ENCODE measurements around the gene SLC24A5.

SLC24A5 gene
- 0 reads per million in 3 experiments for total RNA-seq

DNA sequence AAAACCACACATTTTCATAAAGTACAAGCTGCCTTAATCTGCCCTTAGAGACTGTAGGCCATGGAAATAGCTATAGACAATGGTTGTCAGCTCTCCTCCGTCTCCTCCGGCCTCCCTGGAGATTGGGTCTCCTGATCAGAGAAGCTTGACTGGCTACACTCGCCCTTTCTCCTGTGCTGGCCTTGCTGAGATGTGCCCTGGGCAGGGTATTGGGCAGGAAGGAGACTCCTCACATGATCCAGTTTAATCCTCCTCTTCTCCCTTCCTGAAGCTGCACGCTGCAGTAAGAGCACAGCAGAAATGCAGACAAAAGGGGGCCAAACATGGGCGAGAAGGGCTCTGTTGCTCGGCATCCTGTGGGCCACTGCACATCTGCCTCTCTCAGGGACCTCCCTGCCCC is at the start of gene SLC24A5:
SLC24A5 (plus strand) TSS at position 246 of the 400 bp plus-strand sequence; CDS start at position 301, 55 bp downstream.
- no peak for DNase-seq

DNA sequence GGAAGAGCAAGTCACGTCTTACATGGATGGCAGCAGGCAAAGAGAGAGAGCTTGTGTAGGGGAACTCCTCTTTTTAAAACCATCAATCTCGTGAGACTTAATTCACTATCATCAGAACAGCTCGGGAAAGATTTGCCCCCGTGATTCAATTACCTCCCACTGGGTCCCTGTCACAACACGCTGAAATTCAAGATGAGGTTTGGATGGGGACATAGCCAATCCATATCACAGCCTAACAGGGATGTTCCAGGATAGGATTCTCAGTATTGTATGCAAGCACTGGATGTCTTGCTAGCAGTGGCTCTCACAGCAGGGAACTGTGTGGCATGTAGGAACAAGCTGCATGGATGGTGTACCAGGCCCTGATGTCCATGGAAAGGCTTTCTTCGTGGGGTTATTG is 47.8 kb upstream of the SLC24A5 start:
- DNase-seq: no peak

DNA sequence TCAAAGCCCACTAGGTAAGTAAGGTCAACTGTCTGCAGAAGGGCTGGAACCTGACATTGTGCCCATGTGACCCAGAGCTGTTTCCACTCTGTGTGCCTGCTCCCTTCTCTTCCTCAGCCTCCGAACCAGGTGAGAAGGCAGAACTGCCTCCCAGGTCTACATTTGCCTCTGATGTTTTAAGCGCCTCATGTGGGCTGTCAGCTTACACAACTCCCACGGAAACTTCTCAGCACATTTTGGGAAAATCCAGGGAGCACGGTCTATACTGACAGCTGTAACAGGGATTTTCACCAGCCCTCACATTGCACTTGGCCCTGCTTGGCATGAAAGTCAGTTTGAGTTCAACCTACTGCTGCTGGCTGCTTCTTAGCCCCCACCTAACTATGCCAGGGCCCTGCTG is 46.9 kb upstream of the SLC24A5 start:
- no peak for DNase-seq

DNA sequence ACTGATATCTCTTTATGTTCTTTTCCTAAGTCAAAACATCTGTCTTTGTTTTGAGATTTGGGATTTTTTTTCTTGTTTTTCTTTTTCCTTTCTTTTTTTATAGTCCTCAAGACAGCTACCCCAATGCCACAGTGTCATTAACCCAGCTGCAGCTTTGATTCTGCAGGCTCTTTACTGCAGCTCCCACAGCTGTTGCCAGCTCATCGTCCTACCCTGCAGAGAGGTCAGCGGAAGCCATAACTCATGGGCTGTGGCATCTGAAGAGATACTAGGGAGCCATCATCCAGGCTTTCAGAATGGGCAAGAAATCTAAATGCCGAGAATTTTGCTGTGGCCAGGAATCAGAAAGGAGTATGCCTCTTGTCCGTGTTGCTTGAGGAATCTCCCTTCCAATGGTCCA is 44.3 kb upstream of the SLC24A5 start:
- DNase-seq: no peak

DNA sequence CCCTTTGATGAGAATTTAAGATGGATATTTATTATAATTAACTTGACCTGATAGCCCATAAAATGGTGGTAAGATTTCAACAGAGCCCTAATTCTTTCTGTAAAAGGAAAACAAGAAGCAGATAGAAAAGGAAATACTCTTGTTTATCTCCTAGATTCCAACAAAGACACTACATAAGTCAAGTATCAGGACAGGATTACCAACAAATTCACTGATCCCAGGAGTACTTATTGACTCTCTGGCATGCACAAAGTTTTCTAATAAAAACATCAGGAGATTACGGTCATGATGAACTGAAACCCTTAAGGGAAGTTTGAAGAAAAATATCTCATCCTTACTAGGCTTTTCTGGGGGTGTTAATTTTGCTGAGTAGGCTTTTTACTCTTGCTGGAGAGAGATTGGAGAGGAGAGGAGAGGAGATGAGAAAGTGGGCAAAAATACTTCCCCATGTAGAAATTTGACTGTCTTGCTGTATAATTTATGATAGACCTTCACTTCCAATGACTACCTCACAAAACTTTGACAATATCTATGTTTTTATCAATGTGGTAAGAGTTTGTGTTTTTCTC is 43.1 kb upstream of the SLC24A5 start:
- no peak for DNase-seq

GRCh38 chr15:48084759-48085590 is 35.8 kb upstream of the SLC24A5 start:
- DNase-seq: no peak

DNA sequence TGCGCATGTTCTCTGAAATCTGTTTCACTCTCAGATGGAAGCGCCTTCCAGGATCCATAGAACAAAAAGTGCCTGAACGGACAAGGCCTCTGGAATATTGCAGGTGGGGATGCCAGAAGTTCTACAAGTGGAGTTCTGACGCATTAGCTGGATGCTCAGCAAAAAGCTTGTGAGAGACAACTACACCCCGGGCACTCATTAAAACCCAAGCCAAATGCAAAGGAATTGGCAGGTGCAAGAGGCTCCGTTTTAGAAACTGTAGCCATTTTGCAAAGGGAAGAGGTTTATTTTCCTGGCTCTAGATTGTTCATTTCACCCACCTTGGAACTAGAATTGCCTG is 35.2 kb upstream of the SLC24A5 start:
- DNase-seq: no peak

GRCh38 chr15:48086133-48086532 is 34.7 kb upstream of the SLC24A5 start:
- DNase-seq: no peak

- DNase-seq: no peak
These were observed 34.2 kb upstream of the SLC24A5 start for GRCh38 chr15:48086576-48086975.

DNA sequence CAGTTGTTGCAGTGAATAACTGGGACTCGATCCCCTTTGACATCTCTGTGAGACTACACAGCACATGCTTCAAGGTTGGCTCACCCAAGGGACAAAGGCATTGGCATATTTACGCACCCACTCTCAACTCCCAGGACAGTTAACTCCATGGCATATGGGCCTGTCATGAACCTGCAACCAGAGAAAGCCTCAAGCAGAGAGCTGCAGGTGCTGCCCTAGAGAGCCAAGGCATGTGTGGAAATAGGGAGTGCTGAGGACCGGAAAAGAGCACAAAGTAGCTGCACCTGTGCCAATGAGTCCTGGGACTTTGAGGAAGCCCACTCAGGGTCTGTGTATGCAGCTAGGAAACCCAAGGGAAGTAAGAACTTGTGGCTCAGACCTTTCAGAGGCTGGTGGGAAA is 32.9 kb upstream of the SLC24A5 start:
- DNase-seq: no peak

DNA sequence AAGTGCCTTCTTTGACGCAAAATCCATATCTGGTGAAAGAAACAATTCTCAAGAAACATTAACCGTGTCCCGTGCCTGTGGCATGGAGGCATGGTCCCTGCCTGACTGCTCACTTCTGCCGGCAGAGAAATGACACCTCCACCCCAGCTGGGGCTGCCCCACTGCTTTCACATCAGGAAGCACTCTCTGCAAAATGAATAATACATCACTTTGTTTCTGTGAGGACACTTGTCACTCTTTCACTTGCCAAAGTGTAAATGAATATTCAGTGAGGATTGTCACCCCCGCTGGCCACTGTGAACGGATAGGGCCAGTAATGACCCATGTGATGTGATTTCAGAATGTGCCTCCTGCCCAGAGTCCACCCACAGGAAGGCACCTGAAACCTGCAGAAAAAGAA is 31.1 kb upstream of the SLC24A5 start:
- no peak for DNase-seq

GRCh38 chr15:48090115-48090514 is 30.7 kb upstream of the SLC24A5 start:
- DNase-seq: no peak

GRCh38 chr15:48090666-48091065 is 30.1 kb upstream of the SLC24A5 start:
- DNase-seq: no peak

DNA sequence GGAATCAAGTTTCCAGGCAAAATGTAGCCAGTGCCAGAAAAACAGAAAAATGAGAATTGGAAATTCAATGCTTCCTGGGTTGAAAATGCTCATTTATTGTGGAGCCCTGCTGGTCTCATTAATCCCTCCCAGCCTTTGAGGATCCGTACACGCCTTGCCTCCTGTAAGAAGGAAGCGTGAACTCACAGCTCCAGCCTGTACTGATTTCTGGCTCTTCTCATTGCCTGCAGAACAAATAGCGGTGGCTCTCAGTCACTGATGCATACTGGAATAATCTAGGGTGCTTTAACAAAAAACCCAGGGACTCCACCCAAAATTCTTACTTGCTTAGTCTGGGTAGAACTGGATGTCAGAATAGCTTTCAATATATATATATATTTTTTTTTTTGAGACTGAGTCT is 29.3 kb upstream of the SLC24A5 start:
- DNase-seq: no peak

DNA sequence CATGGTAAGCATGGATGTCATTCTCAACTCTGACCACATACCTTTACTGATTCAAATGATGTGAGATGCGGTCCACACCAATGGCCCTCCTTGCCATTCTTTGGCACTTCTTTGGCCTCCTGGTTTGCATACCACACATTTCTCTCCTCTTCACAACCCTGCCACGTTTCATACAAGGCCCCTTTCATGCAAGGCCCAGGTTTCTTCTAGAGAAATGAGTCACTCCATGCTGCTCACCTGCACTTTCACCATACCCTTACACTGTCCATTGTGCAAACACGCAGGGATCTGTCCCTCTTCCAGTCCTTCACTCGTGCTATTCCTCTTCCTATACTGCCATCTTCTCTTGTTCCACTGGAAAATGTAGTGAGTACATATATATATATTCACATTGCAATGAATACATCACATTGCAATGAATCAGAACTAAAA is 24.4 kb upstream of the SLC24A5 start:
- DNase-seq: no peak

DNA sequence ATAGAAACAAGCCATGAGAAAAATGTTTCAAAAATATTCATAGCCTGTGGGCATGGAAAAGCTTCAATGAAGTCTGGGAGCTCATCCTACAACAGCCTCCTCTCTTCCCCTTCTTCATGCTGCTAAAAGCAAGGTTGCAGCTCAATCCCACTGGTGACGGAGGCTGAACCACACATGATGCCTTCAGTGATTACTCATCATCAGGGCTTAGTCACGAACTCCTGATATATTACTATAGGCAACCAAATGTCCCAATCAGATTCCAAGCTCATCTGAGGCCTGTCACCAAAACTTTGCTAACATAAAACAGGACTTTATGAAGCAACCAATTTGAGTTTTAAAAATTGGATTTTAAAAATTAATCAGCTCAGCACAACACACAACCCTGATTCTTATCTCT is 24.0 kb upstream of the SLC24A5 start:
- DNase-seq: no peak

GRCh38 chr15:48097264-48097663 is 23.5 kb upstream of the SLC24A5 start:
- DNase-seq: no peak

DNA sequence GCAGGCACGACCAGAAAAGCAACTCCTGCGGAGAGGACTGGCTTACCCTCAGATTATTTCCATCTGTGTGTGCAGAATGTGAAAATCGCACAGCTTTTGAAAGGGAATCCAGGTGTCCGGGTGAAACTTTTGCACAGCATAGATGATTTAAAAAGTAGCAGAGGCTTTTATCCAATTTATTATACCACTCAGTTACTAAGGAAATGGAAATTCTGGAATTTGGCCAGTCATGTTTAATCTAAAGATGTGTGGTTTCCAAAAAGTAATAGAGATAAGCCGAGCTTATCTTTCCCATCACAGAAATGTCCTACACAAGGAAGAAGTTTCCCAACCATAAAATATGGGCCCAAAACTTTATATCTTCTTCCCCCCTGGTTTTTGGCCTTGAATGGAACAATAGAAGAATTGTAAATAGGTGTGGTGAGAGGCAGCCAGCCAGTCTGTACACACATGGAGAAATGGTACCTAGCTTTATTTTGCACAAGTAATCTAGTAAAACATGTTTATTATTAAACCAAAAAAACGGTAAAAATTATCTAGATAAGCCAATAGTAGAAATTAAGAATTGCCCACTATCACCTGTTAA is 19.3 kb upstream of the SLC24A5 start:
- no peak for DNase-seq

- no peak for DNase-seq
These were observed 18.6 kb upstream of the SLC24A5 start for GRCh38 chr15:48102167-48102566.

GRCh38 chr15:48103647-48104046 is 17.1 kb upstream of the SLC24A5 start:
- no peak for DNase-seq

DNA sequence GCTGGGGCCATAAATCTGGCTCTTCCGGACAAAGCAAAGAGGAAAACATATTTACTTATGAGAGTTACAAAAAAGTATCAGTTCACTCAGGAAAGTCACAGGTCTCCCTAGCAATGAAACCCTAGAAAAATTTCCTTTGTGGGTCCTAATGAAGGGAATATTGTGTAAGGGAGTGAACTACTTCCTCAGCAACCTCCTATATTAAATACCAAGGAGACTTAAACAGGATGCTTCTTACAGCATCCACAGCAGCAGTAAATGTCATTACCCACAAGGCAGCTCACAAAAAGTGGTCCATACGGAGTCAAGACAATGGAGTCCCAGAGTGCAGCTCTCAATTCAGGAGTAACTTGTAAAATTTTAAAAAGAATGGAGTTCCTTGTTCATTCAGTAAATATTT is 14.9 kb upstream of the SLC24A5 start:
- no peak for DNase-seq

DNA sequence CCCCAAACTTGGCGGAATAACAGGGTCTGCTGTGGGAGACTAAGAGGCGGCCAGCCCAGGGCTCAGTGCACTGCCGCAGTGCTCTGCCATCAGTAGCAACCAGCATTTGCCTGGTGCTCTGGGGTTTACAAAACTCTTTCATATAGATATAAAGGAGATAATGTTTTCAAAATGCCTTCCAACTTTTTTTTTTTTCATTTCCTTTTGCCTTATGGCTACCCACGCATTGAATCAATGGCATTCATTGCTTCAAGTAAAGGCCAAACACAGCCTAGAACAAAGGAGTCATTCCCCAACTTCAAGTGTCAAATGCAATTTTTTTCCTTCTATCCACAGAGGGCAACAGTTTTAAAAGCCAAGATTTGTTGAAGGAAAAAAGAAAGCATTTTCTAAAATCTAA is 11.6 kb upstream of the SLC24A5 start:
- no peak for DNase-seq

DNA sequence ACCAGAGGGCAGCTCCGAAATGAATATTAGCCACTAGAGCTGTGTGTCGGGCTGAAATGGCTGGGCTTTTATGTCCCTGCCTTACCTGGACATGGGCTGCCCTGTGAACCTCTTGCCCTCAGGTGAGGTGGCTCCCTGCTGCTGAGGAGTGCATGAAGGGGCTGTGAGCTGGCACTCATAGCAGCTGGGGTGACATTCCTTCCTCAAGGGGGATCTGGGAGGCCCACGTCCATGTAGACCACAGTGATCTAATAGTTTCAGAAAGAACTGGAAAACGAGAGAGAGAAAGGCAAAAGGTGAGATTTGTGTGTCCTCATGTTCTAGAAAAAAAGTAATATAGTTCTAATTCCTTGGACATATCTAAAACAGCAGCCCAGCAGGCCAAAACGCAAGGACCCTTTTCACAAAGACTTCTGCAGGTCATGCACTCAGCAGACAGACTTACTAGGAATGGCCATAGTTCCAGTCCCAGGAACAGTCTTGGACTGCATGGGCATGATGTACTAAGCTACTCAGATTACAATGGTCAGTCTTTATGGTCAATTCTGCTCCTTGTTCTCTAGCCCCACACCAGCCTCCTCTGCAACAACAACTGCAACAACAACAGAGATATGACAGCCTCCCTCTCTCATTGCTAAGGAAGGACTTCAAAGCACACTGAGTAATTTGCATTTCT is 10.8 kb upstream of the SLC24A5 start:
- no peak for DNase-seq

DNA sequence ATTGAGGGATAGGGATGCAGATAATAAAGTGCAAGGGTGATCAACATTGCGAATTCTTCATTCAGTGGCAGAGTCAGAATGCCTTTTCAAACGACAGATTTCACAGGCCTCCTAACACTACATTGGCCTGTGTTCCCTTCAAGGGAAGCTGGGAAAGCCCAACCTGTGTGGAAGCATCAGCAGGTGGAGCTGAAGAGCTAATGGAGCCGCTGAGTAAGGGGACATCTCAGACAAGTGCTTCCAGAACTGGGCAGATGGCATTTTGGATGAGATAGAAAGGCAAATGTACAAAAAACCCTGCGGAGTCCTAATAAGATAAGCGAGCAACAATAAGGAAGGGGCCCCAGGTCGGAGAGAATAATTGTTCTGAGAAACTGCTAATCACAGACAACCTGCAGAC is 8.5 kb upstream of the SLC24A5 start:
- DNase-seq: no peak

Measured in central memory CD4-positive, alpha-beta T cell (primary cell).